Lung (tissue), 12 donors: Measurements from ENCODE around the gene CITED2. TPM values are rescaled to one million over a fixed set of nuclear protein-coding genes. Genes with fewer than 3 reads are reported as not detected.

Experiments
- ATAC-seq: fragments of 200-7000 bp; cut with Tn5 transposase; one replicate; pipeline ENCODE4 v1.9.1; 2020; ENCODE audit warnings: moderate number of reproducible peaks; ENCODE audit not compliant: insufficient read depth, low FRiP score
- DNase-seq, 3 donors: peaks; one replicate each; pipeline ENCODE4 v3.0.0-alpha.2; 2013 to 2017
- H3K27ac ChIP-seq, 2 donors: one replicate each; pipeline ENCODE4 v1.5.1; 2013; ENCODE audit warnings: mild to moderate bottlenecking in 2 of 2, moderate library complexity in 2 of 2, control low read depth in 1 of 2, inconsistent platforms in 1 of 2, low read depth in 1 of 2, low read length in 1 of 2
- H3K27me3 ChIP-seq, 3 donors: one replicate each; pipeline ENCODE4 v1.5.1; 2013; ENCODE audit warnings: low read length in 2 of 3; ENCODE audit not compliant: control insufficient read depth in 3 of 3, insufficient read depth in 3 of 3
- H3K36me3 ChIP-seq, 4 donors: one replicate each; pipeline ENCODE4 v1.5.1; 2013; ENCODE audit warnings: low read length in 4 of 4, mild to moderate bottlenecking in 1 of 4, moderate library complexity in 1 of 4; ENCODE audit not compliant: control insufficient read depth in 4 of 4, insufficient read depth in 4 of 4
- H3K4me1 ChIP-seq, 5 donors: one replicate each; pipeline ENCODE4 v1.5.1; 2013; ENCODE audit warnings: low read length in 5 of 5, mild to moderate bottlenecking in 2 of 5, moderate library complexity in 1 of 5; ENCODE audit not compliant: control insufficient read depth in 5 of 5, insufficient read depth in 5 of 5
- H3K4me3 ChIP-seq: one replicate; pipeline ENCODE4 v1.5.1; 2013; ENCODE audit warnings: mild to moderate bottlenecking, control low read depth, moderate library complexity
- H3K9ac ChIP-seq, 2 donors: one replicate each; pipeline ENCODE4 v1.5.1; 2013; ENCODE audit warnings: low read length in 2 of 2, control low read depth in 1 of 2; ENCODE audit not compliant: insufficient read depth in 1 of 2
- H3K9me3 ChIP-seq, 4 donors: one replicate each; pipeline ENCODE4 v1.5.1; 2013; ENCODE audit warnings: low read length in 3 of 4, mild to moderate bottlenecking in 1 of 4, moderate library complexity in 1 of 4; ENCODE audit not compliant: control insufficient read depth in 4 of 4, insufficient read depth in 3 of 4
- CTCF ChIP-seq: IDR thresholded peaks from 2 replicates; pipeline ENCODE4 v1.5.1; 2012; ENCODE audit warnings: mild to moderate bottlenecking; ENCODE audit errors: control extremely low read depth, extremely low read depth
- WGBS, 2 donors: extraction: QIAGEN DNeasy Blood & Tissue Kit; methylation state at CpG; one replicate each; pipeline ENCODE4 v1.1.7; 2013; 5-methylcytosine and 5-hydroxymethylcytosine counted together
- polyA plus RNA-seq, 2 donors: library from polyadenylated mRNA; stranded (reverse); fragments of 200-250 nt; gene quantifications; one replicate each; pipeline ENCODE4 v1.2.1, GENCODE V29; 2013
- total RNA-seq, 2 donors: library from RNA; depleted of rRNA in 1 of 2; stranded (reverse); fragments of >200 nt in 1 of 2; gene quantifications; one replicate each; pipeline ENCODE4 v1.2.1, GENCODE V29; 2014 to 2021
- donor health status: control.
- donor health status: control.
- donor health status: Bipolar disorder and iron deficiency.
- donor health status: healthy.
- donor health status: DM: yes; HTN: yes; CAD: no.

The CITED2 gene
- total and polyA plus RNA-seq, 4 donors, result 34.3 to 220 (median 118) TPM

- Histone ChIP-seq H3K9me3 (no peaks in the 10 kb centered on the region), H3K36me3 (no peaks in the 10 kb centered on the region), H3K4me1 (no peaks in the 10 kb centered on the region), H3K27ac (no peak overlapping the region), H3K27me3 (no peaks in the 10 kb centered on the region), H3K9ac (no peak overlapping the region), H3K4me3 (no peak overlapping the region)
- ATAC-seq, result no peak
- WGBS, 2 donors, result 29 to 49% methylated on average over 2 of the region's 2 CpGs
- TF ChIP-seq CTCF, result no peak
- no peak for DNase-seq
Observed at GRCh38 chr6:139361211-139361610, 13.2 kb downstream of the CITED2 start.

GRCh38 chr6:139356924-139357323, 17.5 kb downstream of the CITED2 start:
- Histone ChIP-seq H3K27ac (no peak overlapping the region), H3K4me3 (no peak overlapping the region), H3K9me3 (peaks cover 0 to 2% (median 0%) of the 10 kb centered on the region in 4 donors), H3K4me1 (peaks cover 0 to 4% (median 0%) of the 10 kb centered on the region in 5 donors), H3K27me3 (no peaks in the 10 kb centered on the region), H3K9ac (no peak overlapping the region), H3K36me3 (no peaks in the 10 kb centered on the region)
- ATAC-seq (no peak), DNase-seq (no peak)
- 99 to 100% methylated on average over 2 of the region's 2 CpGs for WGBS, 2 donors
- TF ChIP-seq CTCF, result no peak

GRCh38 chr6:139355777-139356445, 18.5 kb downstream of the CITED2 start:
- Histone ChIP-seq H3K36me3 (no peaks in the 10 kb centered on the region), H3K4me1 (peaks cover 0 to 4% (median 0%) of the 10 kb centered on the region in 5 donors), H3K9me3 (peaks cover 0 to 2% (median 0%) of the 10 kb centered on the region in 4 donors), H3K27ac (no peak overlapping the region), H3K27me3 (no peaks in the 10 kb centered on the region), H3K9ac (no peak overlapping the region), H3K4me3 (no peak overlapping the region)
- DNase-seq (no peak), ATAC-seq (no peak)
- WGBS, 2 donors, result 95 to 98% methylated on average over 7 of the region's 7 CpGs
- TF ChIP-seq CTCF, result no peak

- 92 to 94% methylated on average over 2 of the region's 2 CpGs for WGBS, 2 donors
- no peak overlapping the region for H3K27ac ChIP-seq
- TF ChIP-seq CTCF, result no peak
- DNase-seq (no peak), ATAC-seq (no peak)
- no peaks in the 10 kb centered on the region for H3K27me3 ChIP-seq
- H3K36me3 ChIP-seq, result no peaks in the 10 kb centered on the region
- H3K4me3 ChIP-seq, result no peak overlapping the region
- H3K9me3 ChIP-seq, result peaks cover 0 to 2% (median 0%) of the 10 kb centered on the region in 4 donors
- peaks cover 0 to 4% (median 0%) of the 10 kb centered on the region in 5 donors for H3K4me1 ChIP-seq
- no peak overlapping the region for H3K9ac ChIP-seq
Observed at GRCh38 chr6:139355172-139355571, 19.3 kb downstream of the CITED2 start.
